Keratinocyte (primary cell): ENCODE data around the gene HMCN2. TPM values are rescaled to one million over a fixed set of nuclear protein-coding genes. Genes with fewer than 3 reads are reported as not detected.

ENCODE experiments used
- DNase-seq: peaks from one replicate; pipeline ENCODE4 v3.0.0-alpha.2; 2011; ENCODE audit warnings: low read depth, missing footprints, low spot score
- FAIRE-seq: peaks from 2 replicates; lab custom pipeline; 2011; peaks lifted over from hg19 to GRCh38; lab: Jason Lieb, UNC
- H2AFZ ChIP-seq: 2 replicates; pipeline ENCODE4 v1.6.0; 2012; ENCODE audit warnings: low read length, control low read depth, inconsistent platforms; ENCODE audit not compliant: control insufficient read depth
- H3K27ac ChIP-seq: 2 replicates; pipeline ENCODE4 v1.5.1; 2011; ENCODE audit warnings: low read length; ENCODE audit not compliant: control insufficient read depth, insufficient read depth
- H3K27me3 ChIP-seq: 3 replicates; pipeline ENCODE4 v1.6.0; 2011; ENCODE audit warnings: low read length; ENCODE audit not compliant: control insufficient read depth, insufficient read depth; ENCODE audit errors: extremely low read depth
- H3K36me3 ChIP-seq, 2 experiments: 2 replicates in 1 of 2; 3 replicates in 1 of 2; pipeline ENCODE4 v1.5.1; 2011; ENCODE audit warnings: low read length in 2 of 2, mild to moderate bottlenecking in 1 of 2; ENCODE audit not compliant: control insufficient read depth in 2 of 2, insufficient read depth in 2 of 2; ENCODE audit errors: extremely low read depth in 1 of 2
- H3K4me1 ChIP-seq: 3 replicates; pipeline ENCODE4 v1.5.1; 2011; ENCODE audit warnings: low read length; ENCODE audit not compliant: control insufficient read depth, insufficient read depth; ENCODE audit errors: extremely low read depth
- H3K4me2 ChIP-seq: 3 replicates; pipeline ENCODE4 v1.6.0; 2011; ENCODE audit warnings: low read depth, low read length; ENCODE audit not compliant: control insufficient read depth, insufficient read depth; ENCODE audit errors: extremely low read depth
- H3K4me3 ChIP-seq, 3 experiments: fragments of 200-600 bp in 1 of 3; sonication (generic) in 1 of 3; 2 replicates in 2 of 3; 3 replicates in 1 of 3; pipeline ENCODE4 v1.5.1; 2011 to 2016; ENCODE audit warnings: low read length in 3 of 3, mild to moderate bottlenecking in 3 of 3, control low read depth in 2 of 3, inconsistent platforms in 1 of 3, low read depth in 1 of 3, mixed read lengths in 1 of 3, mixed run types in 1 of 3, moderate library complexity in 1 of 3; ENCODE audit not compliant: control insufficient read depth in 2 of 3, insufficient read depth in 2 of 3; ENCODE audit errors: extremely low read depth in 1 of 3
- H3K79me2 ChIP-seq: 2 replicates; pipeline ENCODE4 v1.6.0; 2012; ENCODE audit warnings: low read length; ENCODE audit not compliant: control insufficient read depth, insufficient read depth
- H3K9ac ChIP-seq: 3 replicates; pipeline ENCODE4 v1.6.0; 2011; ENCODE audit warnings: low read length; ENCODE audit not compliant: control insufficient read depth, insufficient read depth; ENCODE audit errors: extremely low read depth
- H3K9me1 ChIP-seq: 3 replicates; pipeline ENCODE4 v1.6.0; 2011; ENCODE audit warnings: low read length; ENCODE audit not compliant: control insufficient read depth, insufficient read depth; ENCODE audit errors: extremely low read depth
- H3K9me3 ChIP-seq: 2 replicates; pipeline ENCODE4 v1.5.1; 2012; ENCODE audit warnings: low read depth, low read length; ENCODE audit not compliant: control insufficient read depth
- H4K20me1 ChIP-seq: 3 replicates; pipeline ENCODE4 v1.6.0; 2011; ENCODE audit warnings: low read length; ENCODE audit not compliant: control insufficient read depth, insufficient read depth; ENCODE audit errors: extremely low read depth
- EZH2 ChIP-seq: IDR thresholded peaks from one replicate; pipeline ENCODE4 v1.6.1; 2012; ENCODE audit warnings: inconsistent platforms, mild to moderate bottlenecking, low read length, moderate library complexity
- dilution Hi-C: fragments of 300-500 bp; cut with MboI; formaldehyde crosslinking; loops from one replicate; pipeline ENCODE4 v1.7.0; 2020; ENCODE audit warnings: low sequenced_read_pairs; ENCODE audit not compliant: extremely low pct_ligation_motif_present
- polyA plus RNA-seq, 5 experiments: library from polyadenylated mRNA; depleted of rRNA in 3 of 5; stranded (reverse) in 3 of 5; stranded (forward) in 1 of 5; unstranded in 1 of 5; fragments of >200 nt; gene quantifications; 1 replicate in 1 of 5; 2 replicates in 3 of 5; 3 replicates in 1 of 5; pipeline versions ENCODE4 v1.2.1 to v1.2.3, GENCODE V29; 2011 to 2012; ENCODE audit warnings: missing spikeins in 2 of 5, low read depth in 1 of 5, low replicate concordance in 1 of 5
- TF ChIP-seq, protein P1 (sequence below), 3 experiments: IDR thresholded peaks in 1 of 3; conservative IDR thresholded peaks in 1 of 3; optimal IDR thresholded peaks in 1 of 3; 2 replicates in 2 of 3; 3 replicates in 1 of 3; pipeline versions ENCODE3 to v1.5.1; 2011; ENCODE audit warnings: low read length in 3 of 3, mild to moderate bottlenecking in 3 of 3, moderate library complexity in 2 of 3, control low read depth in 1 of 3, inconsistent platforms in 1 of 3; ENCODE audit not compliant: insufficient read depth in 2 of 3; ENCODE audit errors: extremely low read depth in 1 of 3

Gene HMCN2
- polyA plus RNA-seq, 1 donor (not counting 4 experiments of a cell fraction or from before 2014, with no cell fraction given) = not detected

DNA sequence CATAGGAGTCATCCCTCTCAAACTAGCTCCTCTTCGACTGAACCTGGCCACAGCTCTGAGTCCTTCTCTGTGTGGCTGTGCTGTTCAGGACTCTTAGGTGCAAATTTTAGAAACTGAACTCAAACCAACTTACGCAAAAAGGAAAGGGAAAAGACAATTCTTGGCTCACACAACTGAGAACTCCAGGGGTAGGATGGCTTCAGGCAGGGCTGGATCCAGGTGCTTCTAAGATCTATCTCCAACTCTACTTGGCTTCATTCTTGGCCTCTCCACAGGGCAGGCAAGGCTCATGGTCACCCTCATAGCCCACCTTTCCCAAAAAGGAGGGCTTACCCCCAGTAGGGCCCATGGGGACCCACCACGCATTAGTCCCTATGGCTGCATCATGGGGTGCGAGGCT is 187.3 kb downstream of the HMCN2 start:
- Histone ChIP-seq H3K9me1 (no peaks in the 10 kb centered on the region), H3K9me3 (no peaks in the 10 kb centered on the region), H3K9ac (no peak overlapping the region), H3K27me3 (peaks cover 19% of the 10 kb centered on the region), H4K20me1 (peaks cover 2% of the 10 kb centered on the region), H2AFZ (no peak overlapping the region), H3K27ac (no peak overlapping the region), H3K36me3 (no peaks in the 10 kb centered on the region), H3K79me2 (no peaks in the 10 kb centered on the region), H3K4me2 (no peak overlapping the region), H3K4me3 (no peak overlapping the region), H3K4me1 (peaks cover 21% of the 10 kb centered on the region)
- no peak for DNase-seq
- FAIRE-seq = no peak
- dilution Hi-C loops = no loop called here
- TF ChIP-seq, protein P1, sequence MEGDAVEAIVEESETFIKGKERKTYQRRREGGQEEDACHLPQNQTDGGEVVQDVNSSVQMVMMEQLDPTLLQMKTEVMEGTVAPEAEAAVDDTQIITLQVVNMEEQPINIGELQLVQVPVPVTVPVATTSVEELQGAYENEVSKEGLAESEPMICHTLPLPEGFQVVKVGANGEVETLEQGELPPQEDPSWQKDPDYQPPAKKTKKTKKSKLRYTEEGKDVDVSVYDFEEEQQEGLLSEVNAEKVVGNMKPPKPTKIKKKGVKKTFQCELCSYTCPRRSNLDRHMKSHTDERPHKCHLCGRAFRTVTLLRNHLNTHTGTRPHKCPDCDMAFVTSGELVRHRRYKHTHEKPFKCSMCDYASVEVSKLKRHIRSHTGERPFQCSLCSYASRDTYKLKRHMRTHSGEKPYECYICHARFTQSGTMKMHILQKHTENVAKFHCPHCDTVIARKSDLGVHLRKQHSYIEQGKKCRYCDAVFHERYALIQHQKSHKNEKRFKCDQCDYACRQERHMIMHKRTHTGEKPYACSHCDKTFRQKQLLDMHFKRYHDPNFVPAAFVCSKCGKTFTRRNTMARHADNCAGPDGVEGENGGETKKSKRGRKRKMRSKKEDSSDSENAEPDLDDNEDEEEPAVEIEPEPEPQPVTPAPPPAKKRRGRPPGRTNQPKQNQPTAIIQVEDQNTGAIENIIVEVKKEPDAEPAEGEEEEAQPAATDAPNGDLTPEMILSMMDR (optimal IDR thresholded peaks at IDR 0.05 in 1 of 3, IDR thresholded peaks at IDR 0.05 in 1 of 3, conservative IDR thresholded peaks at IDR 0.05 in 1 of 3; ENCODE audit: extremely low read depth in 1 of 3, insufficient read depth in 2 of 3, low read length in 3 of 3) = no peak
- no peak for TF ChIP-seq EZH2

DNA sequence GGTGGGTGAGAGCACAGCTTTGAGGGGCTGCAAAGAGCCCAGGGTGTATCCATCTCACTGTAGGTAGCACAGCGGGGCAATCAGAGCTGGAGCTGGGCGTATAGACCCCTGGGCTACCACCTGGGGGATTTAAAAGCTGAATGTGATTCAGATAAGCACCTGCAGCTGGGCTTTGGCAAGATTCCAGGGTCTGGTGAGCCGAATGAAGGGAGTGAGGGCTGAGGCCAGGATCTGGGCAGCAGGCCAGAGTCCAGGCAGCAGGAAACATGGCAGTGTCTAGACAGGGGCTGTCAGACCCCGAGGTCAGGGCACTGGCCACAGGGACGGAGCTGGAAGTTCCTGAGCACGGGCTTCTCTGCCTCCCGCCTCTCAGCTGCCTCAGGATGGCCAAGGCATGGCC is 187.9 kb downstream of the HMCN2 start:
- TF ChIP-seq EZH2 = no peak
- TF ChIP-seq, protein P1 (optimal IDR thresholded peaks at IDR 0.05 in 1 of 3, IDR thresholded peaks at IDR 0.05 in 1 of 3, conservative IDR thresholded peaks at IDR 0.05 in 1 of 3; ENCODE audit: extremely low read depth in 1 of 3, insufficient read depth in 2 of 3, low read length in 3 of 3) = no peak
- H3K4me1 ChIP-seq = peaks cover 16% of the 10 kb centered on the region
- no peaks in the 10 kb centered on the region for H3K9me3 ChIP-seq
- dilution Hi-C loops = no loop called here
- peaks cover 19% of the 10 kb centered on the region for H3K27me3 ChIP-seq
- no peak overlapping the region for H3K4me3 ChIP-seq
- H3K36me3 ChIP-seq = no peaks in the 10 kb centered on the region
- no peak overlapping the region for H3K9ac ChIP-seq
- H3K4me2 ChIP-seq = no peak overlapping the region
- no peaks in the 10 kb centered on the region for H3K9me1 ChIP-seq
- peaks cover 2% of the 10 kb centered on the region for H4K20me1 ChIP-seq
- no peak overlapping the region for H2AFZ ChIP-seq
- no peak overlapping the region for H3K27ac ChIP-seq
- FAIRE-seq = no peak
- no peaks in the 10 kb centered on the region for H3K79me2 ChIP-seq
- no peak for DNase-seq
